ENCODE measurements around the gene FAM186B. TPM values are rescaled to one million over a fixed set of nuclear protein-coding genes. Genes with fewer than 3 reads are reported as not detected.

The FAM186B gene
- total and polyA plus RNA-seq, 12 donors, result 0.04 to 1.5 (median 0.66) TPM

DNA sequence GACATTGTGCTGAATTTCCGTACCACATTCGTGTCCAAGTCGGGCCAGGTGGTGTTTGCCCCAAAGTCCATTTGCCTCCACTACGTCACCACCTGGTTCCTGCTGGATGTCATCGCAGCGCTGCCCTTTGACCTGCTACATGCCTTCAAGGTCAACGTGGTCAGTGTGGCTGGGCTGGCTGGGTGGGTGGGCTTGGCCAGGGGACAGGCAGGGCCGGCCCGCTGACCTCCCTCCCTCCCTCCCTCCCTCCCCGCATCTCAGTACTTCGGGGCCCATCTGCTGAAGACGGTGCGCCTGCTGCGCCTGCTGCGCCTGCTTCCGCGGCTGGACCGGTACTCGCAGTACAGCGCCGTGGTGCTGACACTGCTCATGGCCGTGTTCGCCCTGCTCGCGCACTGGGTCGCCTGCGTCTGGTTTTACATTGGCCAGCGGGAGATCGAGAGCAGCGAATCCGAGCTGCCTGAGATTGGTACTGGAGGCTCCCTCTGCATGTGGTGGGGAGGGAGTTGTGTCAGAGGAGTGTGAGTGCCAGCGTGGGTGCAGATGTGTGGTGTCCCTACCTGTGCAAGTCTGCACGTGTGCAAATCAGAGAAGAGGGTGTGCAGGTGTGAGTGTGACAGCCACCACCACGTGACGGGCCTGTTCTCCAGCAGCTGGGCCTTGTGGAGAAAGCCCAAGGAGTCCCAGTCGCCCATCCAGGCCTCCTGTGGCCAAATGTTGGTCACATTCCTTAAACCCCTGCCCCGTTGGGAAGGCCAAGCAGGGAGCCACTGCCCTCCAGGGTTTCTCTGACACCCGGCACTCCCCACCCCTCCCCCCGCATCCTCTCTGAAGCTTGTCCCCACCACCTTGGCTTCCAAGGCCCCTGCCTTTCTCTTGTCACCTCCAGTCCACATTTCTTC, 61.3 kb downstream of the FAM186B start:
- ATAC-seq (no peak), DNase-seq (no peak)
- H3K27ac ChIP-seq, result no peak overlapping the region
- no peak overlapping the region for H3K4me3 ChIP-seq
- intact Hi-C loops (cut with DNase I), result no loop called here
- H3K27me3 ChIP-seq, result peaks cover 0 to 68% (median 34%) of the 10 kb centered on the region in 7 donors
- TF ChIP-seq, protein P1, sequence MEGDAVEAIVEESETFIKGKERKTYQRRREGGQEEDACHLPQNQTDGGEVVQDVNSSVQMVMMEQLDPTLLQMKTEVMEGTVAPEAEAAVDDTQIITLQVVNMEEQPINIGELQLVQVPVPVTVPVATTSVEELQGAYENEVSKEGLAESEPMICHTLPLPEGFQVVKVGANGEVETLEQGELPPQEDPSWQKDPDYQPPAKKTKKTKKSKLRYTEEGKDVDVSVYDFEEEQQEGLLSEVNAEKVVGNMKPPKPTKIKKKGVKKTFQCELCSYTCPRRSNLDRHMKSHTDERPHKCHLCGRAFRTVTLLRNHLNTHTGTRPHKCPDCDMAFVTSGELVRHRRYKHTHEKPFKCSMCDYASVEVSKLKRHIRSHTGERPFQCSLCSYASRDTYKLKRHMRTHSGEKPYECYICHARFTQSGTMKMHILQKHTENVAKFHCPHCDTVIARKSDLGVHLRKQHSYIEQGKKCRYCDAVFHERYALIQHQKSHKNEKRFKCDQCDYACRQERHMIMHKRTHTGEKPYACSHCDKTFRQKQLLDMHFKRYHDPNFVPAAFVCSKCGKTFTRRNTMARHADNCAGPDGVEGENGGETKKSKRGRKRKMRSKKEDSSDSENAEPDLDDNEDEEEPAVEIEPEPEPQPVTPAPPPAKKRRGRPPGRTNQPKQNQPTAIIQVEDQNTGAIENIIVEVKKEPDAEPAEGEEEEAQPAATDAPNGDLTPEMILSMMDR (IDR thresholded peaks at IDR 0.05), result no peak
- 35 to 43% methylated on average over 39 of the region's 39 CpGs for WGBS, 2 donors
- no peaks in the 10 kb centered on the region for H3K9me3 ChIP-seq
- no peaks in the 10 kb centered on the region for H3K36me3 ChIP-seq
- peaks cover 0 to 13% (median 10%) of the 10 kb centered on the region in 9 donors for H3K4me1 ChIP-seq

DNA sequence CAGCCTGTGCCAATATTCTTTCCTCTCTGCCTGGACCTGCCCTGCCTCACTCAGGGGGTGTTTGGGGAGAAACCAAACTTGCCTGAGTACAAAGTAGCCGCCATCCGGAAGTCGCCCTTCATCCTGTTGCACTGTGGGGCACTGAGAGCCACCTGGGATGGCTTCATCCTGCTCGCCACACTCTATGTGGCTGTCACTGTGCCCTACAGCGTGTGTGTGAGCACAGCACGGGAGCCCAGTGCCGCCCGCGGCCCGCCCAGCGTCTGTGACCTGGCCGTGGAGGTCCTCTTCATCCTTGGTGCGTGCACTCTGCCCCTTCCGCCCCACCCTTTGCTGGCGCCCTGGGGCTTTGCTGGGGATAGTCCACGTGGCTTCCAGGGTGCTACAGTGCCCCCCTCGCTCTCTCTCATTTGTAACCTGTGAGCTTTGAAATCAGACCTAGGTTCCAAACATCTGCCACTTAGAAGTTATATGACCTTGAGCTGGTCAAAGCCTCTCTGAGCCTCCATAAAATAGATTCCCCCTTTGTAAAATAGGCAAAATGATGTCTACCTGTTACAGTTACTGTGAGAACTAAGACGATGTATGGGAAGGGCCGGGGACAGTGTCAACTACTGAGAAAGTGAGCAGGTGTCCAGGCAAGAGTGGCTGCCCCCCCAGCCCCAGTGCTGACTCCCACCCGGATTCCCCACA, 62.1 kb downstream of the FAM186B start:
- peaks cover 0 to 9% (median 6%) of the 10 kb centered on the region in 9 donors for H3K4me1 ChIP-seq
- TF ChIP-seq, protein P1 (IDR thresholded peaks at IDR 0.05), result no peak
- H3K27ac ChIP-seq, result no peak overlapping the region
- WGBS, 2 donors, result 68 to 71% methylated on average over 20 of the region's 20 CpGs
- no peaks in the 10 kb centered on the region for H3K36me3 ChIP-seq
- DNase-seq (no peak), ATAC-seq (no peak)
- no peak overlapping the region for H3K4me3 ChIP-seq
- peaks cover 0 to 66% (median 36%) of the 10 kb centered on the region in 7 donors for H3K27me3 ChIP-seq
- intact Hi-C loops (cut with DNase I), result no loop called here
- H3K9me3 ChIP-seq, result no peaks in the 10 kb centered on the region

DNA sequence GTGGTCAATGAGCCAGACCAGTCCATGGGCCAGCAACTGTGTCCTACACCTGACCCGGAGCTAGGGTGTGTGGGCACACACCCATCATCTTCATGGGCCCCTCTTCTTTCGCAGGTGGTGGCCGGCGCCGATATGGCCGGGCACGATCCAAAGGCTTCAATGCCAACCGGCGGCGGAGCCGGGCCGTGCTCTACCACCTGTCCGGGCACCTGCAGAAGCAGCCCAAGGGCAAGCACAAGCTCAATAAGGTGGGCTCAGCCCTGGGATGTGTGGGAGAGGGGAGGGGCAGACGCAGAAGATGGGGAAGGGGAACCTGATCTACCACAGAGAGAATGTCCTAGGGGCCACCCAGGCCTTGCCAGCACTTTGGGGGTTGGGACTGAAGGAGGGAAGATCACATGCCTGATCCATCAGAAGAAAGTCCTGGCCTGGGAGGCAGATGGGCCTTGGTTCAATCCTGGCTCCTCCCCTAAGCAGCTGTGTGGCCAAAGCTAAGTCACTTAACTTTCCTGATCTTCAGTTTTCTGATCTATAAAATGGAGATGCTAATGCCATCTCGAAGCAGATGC, 62.8 kb downstream of the FAM186B start:
- TF ChIP-seq, protein P1 (IDR thresholded peaks at IDR 0.05), result no peak
- no peak overlapping the region for H3K4me3 ChIP-seq
- no peak for DNase-seq
- H3K36me3 ChIP-seq, result no peaks in the 10 kb centered on the region
- H3K9me3 ChIP-seq, result no peaks in the 10 kb centered on the region
- H3K27me3 ChIP-seq, result peaks cover 0 to 66% (median 37%) of the 10 kb centered on the region in 7 donors
- intact Hi-C loops (cut with DNase I), result no loop called here
- peaks cover 0 to 15% (median 10%) of the 10 kb centered on the region in 9 donors for H3K4me1 ChIP-seq
- no peak for ATAC-seq
- no peak overlapping the region for H3K27ac ChIP-seq
- WGBS, 2 donors, result 95 to 97% methylated on average over 15 of the region's 15 CpGs

DNA sequence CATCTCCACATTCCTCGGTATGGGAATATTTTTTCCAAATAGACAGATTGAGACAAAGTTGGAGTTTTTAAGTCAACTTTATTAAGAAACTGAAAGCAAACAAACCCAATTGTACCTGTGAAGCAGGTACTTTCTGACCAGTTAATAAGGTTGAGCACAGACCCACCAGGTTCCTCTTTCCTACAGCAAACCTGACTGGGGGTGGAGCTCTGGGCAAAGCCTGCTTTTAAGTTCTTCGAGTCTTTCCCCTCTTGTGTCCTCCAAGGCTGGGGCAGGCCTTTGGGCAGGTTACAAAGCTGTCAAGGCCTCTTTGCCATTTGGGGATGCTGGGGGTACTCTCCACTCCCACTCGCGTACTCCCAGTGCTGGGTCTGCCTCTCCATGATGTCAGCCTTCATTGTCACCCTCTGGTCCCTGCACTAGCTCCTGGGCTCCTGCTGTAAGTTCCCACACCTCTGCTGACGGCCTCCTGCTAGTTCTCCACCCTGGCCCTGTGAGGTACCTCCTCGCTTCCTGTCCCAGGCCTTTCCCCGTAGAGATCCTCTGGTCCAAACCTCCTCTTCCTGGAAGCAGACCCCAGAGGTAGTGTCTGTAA, 63.4 kb downstream of the FAM186B start:
- intact Hi-C loops (cut with DNase I), result no loop called here
- peaks cover 0 to 66% (median 37%) of the 10 kb centered on the region in 7 donors for H3K27me3 ChIP-seq

More for the DNA sequence above, 63.4 kb downstream of the FAM186B start:
- ATAC-seq (no peak), DNase-seq (no peak)
- Histone ChIP-seq H3K4me1 (peaks cover 0 to 22% (median 14%) of the 10 kb centered on the region in 9 donors), H3K4me3 (no peak overlapping the region), H3K36me3 (no peaks in the 10 kb centered on the region), H3K27ac (no peak overlapping the region), H3K9me3 (no peaks in the 10 kb centered on the region)
- 81 to 85% methylated on average over 7 of the region's 7 CpGs for WGBS, 2 donors
- TF ChIP-seq, protein P1 (IDR thresholded peaks at IDR 0.05), result no peak

All from heart right ventricle (tissue), 16 donors.